ENCODE data around the gene MTX2. TPM values are rescaled to one million over a fixed set of nuclear protein-coding genes. Genes with fewer than 3 reads are reported as not detected.

Gene MTX2
- total and polyA plus RNA-seq, 9 of the 15 experiments (the other 6 are each of a cell fraction or from before 2014, with no cell fraction given): 38.1 to 170 (median 88.0) TPM

GRCh38 chr2:176370467-176371171 lies 101.4 kb downstream of the MTX2 start:
- 1% methylated on average over 13 of the region's 13 CpGs for WGBS (ENCODE audit: insufficient coverage, low coverage, missing lambda C conversion rate)
- no peak overlapping the region for H3K4me3 ChIP-seq
- H3K4me2 ChIP-seq (ENCODE audit: insufficient read depth, low read length): no peak overlapping the region
- H3K79me2 ChIP-seq (ENCODE audit: control insufficient read depth, insufficient read depth, low read length): no peaks in the 10 kb centered on the region
- intact Hi-C loops (cut with micrococcal nuclease) (loop anchor here (10.0 kb wide), 1 partner anchor 226 kb away; no protein-coding TSS in a partner anchor), in situ Hi-C loops (cut with MboI) (no loop called here)
- no peak for TF ChIP-seq CBX5 (IDR thresholded peaks at IDR 0.05; ENCODE audit: borderline replicate concordance, low read depth)
- TF ChIP-seq, protein P1, sequence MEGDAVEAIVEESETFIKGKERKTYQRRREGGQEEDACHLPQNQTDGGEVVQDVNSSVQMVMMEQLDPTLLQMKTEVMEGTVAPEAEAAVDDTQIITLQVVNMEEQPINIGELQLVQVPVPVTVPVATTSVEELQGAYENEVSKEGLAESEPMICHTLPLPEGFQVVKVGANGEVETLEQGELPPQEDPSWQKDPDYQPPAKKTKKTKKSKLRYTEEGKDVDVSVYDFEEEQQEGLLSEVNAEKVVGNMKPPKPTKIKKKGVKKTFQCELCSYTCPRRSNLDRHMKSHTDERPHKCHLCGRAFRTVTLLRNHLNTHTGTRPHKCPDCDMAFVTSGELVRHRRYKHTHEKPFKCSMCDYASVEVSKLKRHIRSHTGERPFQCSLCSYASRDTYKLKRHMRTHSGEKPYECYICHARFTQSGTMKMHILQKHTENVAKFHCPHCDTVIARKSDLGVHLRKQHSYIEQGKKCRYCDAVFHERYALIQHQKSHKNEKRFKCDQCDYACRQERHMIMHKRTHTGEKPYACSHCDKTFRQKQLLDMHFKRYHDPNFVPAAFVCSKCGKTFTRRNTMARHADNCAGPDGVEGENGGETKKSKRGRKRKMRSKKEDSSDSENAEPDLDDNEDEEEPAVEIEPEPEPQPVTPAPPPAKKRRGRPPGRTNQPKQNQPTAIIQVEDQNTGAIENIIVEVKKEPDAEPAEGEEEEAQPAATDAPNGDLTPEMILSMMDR (IDR thresholded peaks at IDR 0.05 in 2 of 3, conservative IDR thresholded peaks at IDR 0.05 in 1 of 3; ENCODE audit: insufficient read depth in 2 of 3, low read depth in 1 of 3, low read length in 3 of 3): 0 out of 6 replicates have a peak, but pooled peaks of 1 of the 3 experiments have one; percentile 2
- TF ChIP-seq, protein P2, sequence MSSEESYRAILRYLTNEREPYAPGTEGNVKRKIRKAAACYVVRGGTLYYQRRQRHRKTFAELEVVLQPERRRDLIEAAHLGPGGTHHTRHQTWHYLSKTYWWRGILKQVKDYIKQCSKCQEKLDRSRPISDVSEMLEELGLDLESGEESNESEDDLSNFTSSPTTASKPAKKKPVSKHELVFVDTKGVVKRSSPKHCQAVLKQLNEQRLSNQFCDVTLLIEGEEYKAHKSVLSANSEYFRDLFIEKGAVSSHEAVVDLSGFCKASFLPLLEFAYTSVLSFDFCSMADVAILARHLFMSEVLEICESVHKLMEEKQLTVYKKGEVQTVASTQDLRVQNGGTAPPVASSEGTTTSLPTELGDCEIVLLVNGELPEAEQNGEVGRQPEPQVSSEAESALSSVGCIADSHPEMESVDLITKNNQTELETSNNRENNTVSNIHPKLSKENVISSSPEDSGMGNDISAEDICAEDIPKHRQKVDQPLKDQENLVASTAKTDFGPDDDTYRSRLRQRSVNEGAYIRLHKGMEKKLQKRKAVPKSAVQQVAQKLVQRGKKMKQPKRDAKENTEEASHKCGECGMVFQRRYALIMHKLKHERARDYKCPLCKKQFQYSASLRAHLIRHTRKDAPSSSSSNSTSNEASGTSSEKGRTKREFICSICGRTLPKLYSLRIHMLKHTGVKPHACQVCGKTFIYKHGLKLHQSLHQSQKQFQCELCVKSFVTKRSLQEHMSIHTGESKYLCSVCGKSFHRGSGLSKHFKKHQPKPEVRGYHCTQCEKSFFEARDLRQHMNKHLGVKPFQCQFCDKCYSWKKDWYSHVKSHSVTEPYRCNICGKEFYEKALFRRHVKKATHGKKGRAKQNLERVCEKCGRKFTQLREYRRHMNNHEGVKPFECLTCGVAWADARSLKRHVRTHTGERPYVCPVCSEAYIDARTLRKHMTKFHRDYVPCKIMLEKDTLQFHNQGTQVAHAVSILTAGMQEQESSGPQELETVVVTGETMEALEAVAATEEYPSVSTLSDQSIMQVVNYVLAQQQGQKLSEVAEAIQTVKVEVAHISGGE (CRISPR knock-in tag; IDR thresholded peaks at IDR 0.05): no peak
- no peak for ATAC-seq
- no peak overlapping the region for H3K9ac ChIP-seq (ENCODE audit: insufficient read depth in 1 of 2, low read depth in 2 of 2, low read length in 2 of 2)
- H3K27me3 ChIP-seq (ENCODE audit: control insufficient read depth in 2 of 2, insufficient read depth in 2 of 2, low read length in 2 of 2): peaks cover 3 to 4% of the 10 kb centered on the region in 2 experiments; a peak in 2 of 5 replicates
- CTCF ChIA-PET (ENCODE audit: low intra/inter-chr PET ratio): no interaction called here
- no peaks in the 10 kb centered on the region for H3K4me1 ChIP-seq (replicated peaks in 1 of 2; ENCODE audit: control insufficient read depth in 2 of 2, insufficient read depth in 2 of 2, low read length in 2 of 2)
- no peak overlapping the region for H3K27ac ChIP-seq (ENCODE audit: extremely low read depth, low read depth, low read length)
- no peak for FAIRE-seq
- H3K9me1 ChIP-seq (ENCODE audit: control insufficient read depth, insufficient read depth, low read length): no peaks in the 10 kb centered on the region
- no TSS peak for BruUV-seq (replicated peaks)
- H2AFZ ChIP-seq (ENCODE audit: low read depth, low read length): no peak overlapping the region
- H3K36me3 ChIP-seq (ENCODE audit: control insufficient read depth, insufficient read depth, low read length): no peaks in the 10 kb centered on the region
- DNase-seq (ENCODE audit: extremely low read depth in 1 of 4, low spot score in 3 of 4): no peak
- POLR2A ChIA-PET: no interaction called here
- H4K20me1 ChIP-seq (replicated peaks; ENCODE audit: control insufficient read depth, insufficient read depth, low read length): no peaks in the 10 kb centered on the region
- H3K9me3 ChIP-seq (replicated peaks; ENCODE audit: control insufficient read depth, insufficient read depth, low read depth, low read length): no peaks in the 10 kb centered on the region

All from K562 (cell line).